ENCODE data around the gene BAZ2B.

DNA sequence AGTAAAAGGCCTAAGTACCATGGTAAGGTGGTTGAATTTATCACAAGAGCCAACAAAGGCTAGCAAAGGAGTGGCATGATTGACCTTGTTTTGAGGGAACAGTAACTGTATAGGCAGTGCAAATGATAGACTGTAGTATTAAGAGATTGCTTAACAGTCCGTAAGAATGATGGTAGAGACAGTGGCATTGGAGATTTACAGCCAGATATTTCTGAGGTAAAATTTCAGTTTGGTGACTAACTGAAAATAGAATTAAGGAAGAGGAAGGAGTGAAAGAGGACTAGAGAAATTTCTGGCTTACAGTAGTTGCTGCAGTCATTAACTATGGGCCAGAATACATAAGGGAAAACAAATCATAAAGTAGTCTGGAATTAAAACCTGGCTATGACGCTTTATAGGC, 4.4 kb upstream of the BAZ2B start:
- TF ChIP-seq FOXK1 (CRISPR knock-in tag; IDR thresholded peaks at IDR 0.05): no peak
- TF ChIP-seq, protein P1, sequence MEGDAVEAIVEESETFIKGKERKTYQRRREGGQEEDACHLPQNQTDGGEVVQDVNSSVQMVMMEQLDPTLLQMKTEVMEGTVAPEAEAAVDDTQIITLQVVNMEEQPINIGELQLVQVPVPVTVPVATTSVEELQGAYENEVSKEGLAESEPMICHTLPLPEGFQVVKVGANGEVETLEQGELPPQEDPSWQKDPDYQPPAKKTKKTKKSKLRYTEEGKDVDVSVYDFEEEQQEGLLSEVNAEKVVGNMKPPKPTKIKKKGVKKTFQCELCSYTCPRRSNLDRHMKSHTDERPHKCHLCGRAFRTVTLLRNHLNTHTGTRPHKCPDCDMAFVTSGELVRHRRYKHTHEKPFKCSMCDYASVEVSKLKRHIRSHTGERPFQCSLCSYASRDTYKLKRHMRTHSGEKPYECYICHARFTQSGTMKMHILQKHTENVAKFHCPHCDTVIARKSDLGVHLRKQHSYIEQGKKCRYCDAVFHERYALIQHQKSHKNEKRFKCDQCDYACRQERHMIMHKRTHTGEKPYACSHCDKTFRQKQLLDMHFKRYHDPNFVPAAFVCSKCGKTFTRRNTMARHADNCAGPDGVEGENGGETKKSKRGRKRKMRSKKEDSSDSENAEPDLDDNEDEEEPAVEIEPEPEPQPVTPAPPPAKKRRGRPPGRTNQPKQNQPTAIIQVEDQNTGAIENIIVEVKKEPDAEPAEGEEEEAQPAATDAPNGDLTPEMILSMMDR (IDR thresholded peaks at IDR 0.05): no peak
- no peak for TF ChIP-seq TEAD1 (CRISPR knock-in tag; IDR thresholded peaks at IDR 0.05)

Measured in WTC11 (cell line).